ENCODE data around the gene KAT8. TPM values are rescaled to one million over a fixed set of nuclear protein-coding genes. Genes with fewer than 3 reads are reported as not detected.

KAT8 gene
- total RNA-seq (44.2 and 53.4 TPM in 2 replicates), polyA plus RNA-seq (33.9 and 34.8 TPM in 2 replicates)

GRCh38 chr16:31117384-31118222, at the start of gene KAT8:
TSS of gene KAT8 (plus strand) at chr16:31117664. CDS start at chr16:31117682, 18 bp downstream.
- Histone ChIP-seq H3K4me3 (peak within 1 kb of the TSS; percentile 40), H2AFZ (peak within 1 kb of the TSS; percentile 18), H3K4me2 (peak within 1 kb of the TSS; percentile 90), H3K4me1 (ENCODE audit: insufficient read depth) (peaks cover 10% of the 10 kb centered on the region), H3K79me2 (peaks cover 29% of the 10 kb centered on the region), H4K20me1 (ENCODE audit: insufficient read depth, poor library complexity, severe bottlenecking) (no peaks in the 10 kb centered on the region), H3K9me3 (ENCODE audit: low read depth) (no peaks in the 10 kb centered on the region), H3K36me3 (replicated peaks; ENCODE audit: insufficient read depth, low read depth) (no peaks in the 10 kb centered on the region), H3K27ac (peak within 1 kb of the TSS; percentile 96), H3K9me2 (replicated peaks; ENCODE audit: insufficient read depth) (no peaks in the 10 kb centered on the region), H3K27me3 (no peaks in the 10 kb centered on the region)
- peak; percentile 100 for DNase-seq (ENCODE audit: low spot score)
- TF ChIP-seq CTCF (IDR thresholded peaks at IDR 0.05; ENCODE audit: poor library complexity) (no peak), EZH2phosphoT487 (IDR thresholded peaks at IDR 0.05; ENCODE audit: low read depth, severe bottlenecking, unreplicated experiment) (no peak), EZH2 (IDR thresholded peaks at IDR 0.05; ENCODE audit: borderline replicate concordance) (no peak)
- WGBS (ENCODE audit: low lambda C conversion rate, missing lambda C conversion rate) = under 1% methylated on average over 33 of the region's 68 CpGs

- H3K4me2 ChIP-seq = peak overlapping the region; percentile 75
- H3K27ac ChIP-seq = peak overlapping the region; percentile 99
- H3K4me3 ChIP-seq = peak overlapping the region; percentile 78
- no peaks in the 10 kb centered on the region for H3K27me3 ChIP-seq
- peak; percentile 12 for DNase-seq (ENCODE audit: low spot score)
- 51% methylated on average over 4 of the region's 4 CpGs for WGBS (ENCODE audit: low lambda C conversion rate, missing lambda C conversion rate)
- no peaks in the 10 kb centered on the region for H4K20me1 ChIP-seq (ENCODE audit: insufficient read depth, poor library complexity, severe bottlenecking)
- no peaks in the 10 kb centered on the region for H3K9me2 ChIP-seq (replicated peaks; ENCODE audit: insufficient read depth)
- no peaks in the 10 kb centered on the region for H3K9me3 ChIP-seq (ENCODE audit: low read depth)
- H3K36me3 ChIP-seq (replicated peaks; ENCODE audit: insufficient read depth, low read depth) = no peaks in the 10 kb centered on the region
- H2AFZ ChIP-seq = no peak overlapping the region
- TF ChIP-seq EZH2phosphoT487 (IDR thresholded peaks at IDR 0.05; ENCODE audit: low read depth, severe bottlenecking, unreplicated experiment) (no peak), CTCF (IDR thresholded peaks at IDR 0.05; ENCODE audit: poor library complexity) (no peak), EZH2 (IDR thresholded peaks at IDR 0.05; ENCODE audit: borderline replicate concordance) (no peak)
- peaks cover 10% of the 10 kb centered on the region for H3K4me1 ChIP-seq (ENCODE audit: insufficient read depth)
- H3K79me2 ChIP-seq = peaks cover 84% of the 10 kb centered on the region
Measured at GRCh38 chr16:31071861-31072260, 45.6 kb upstream of the KAT8 start.

GRCh38 chr16:31072540-31073141, 44.8 kb upstream of the KAT8 start:
- no peaks in the 10 kb centered on the region for H3K36me3 ChIP-seq (replicated peaks; ENCODE audit: insufficient read depth, low read depth)
- H3K4me3 ChIP-seq = peak overlapping the region; percentile 78
- no peaks in the 10 kb centered on the region for H3K27me3 ChIP-seq
- peaks cover 10% of the 10 kb centered on the region for H3K4me1 ChIP-seq (ENCODE audit: insufficient read depth)
- H2AFZ ChIP-seq = peak overlapping the region; percentile 80
- 1% methylated on average over 27 of the region's 27 CpGs for WGBS (ENCODE audit: low lambda C conversion rate, missing lambda C conversion rate)
- H3K79me2 ChIP-seq = peaks cover 82% of the 10 kb centered on the region
- peak overlapping the region; percentile 99 for H3K27ac ChIP-seq
- peak; percentile 37 for DNase-seq (ENCODE audit: low spot score)
- H3K4me2 ChIP-seq = peak overlapping the region; percentile 75
- no peaks in the 10 kb centered on the region for H4K20me1 ChIP-seq (ENCODE audit: insufficient read depth, poor library complexity, severe bottlenecking)
- H3K9me3 ChIP-seq (ENCODE audit: low read depth) = no peaks in the 10 kb centered on the region
- no peaks in the 10 kb centered on the region for H3K9me2 ChIP-seq (replicated peaks; ENCODE audit: insufficient read depth)
- TF ChIP-seq CTCF (IDR thresholded peaks at IDR 0.05; ENCODE audit: poor library complexity) (no peak), EZH2phosphoT487 (IDR thresholded peaks at IDR 0.05; ENCODE audit: low read depth, severe bottlenecking, unreplicated experiment) (no peak), EZH2 (IDR thresholded peaks at IDR 0.05; ENCODE audit: borderline replicate concordance) (no peak)

All from hepatocyte (in vitro differentiated cells).